ENCODE results near the gene ACYP2.

Gene ACYP2

DNA sequence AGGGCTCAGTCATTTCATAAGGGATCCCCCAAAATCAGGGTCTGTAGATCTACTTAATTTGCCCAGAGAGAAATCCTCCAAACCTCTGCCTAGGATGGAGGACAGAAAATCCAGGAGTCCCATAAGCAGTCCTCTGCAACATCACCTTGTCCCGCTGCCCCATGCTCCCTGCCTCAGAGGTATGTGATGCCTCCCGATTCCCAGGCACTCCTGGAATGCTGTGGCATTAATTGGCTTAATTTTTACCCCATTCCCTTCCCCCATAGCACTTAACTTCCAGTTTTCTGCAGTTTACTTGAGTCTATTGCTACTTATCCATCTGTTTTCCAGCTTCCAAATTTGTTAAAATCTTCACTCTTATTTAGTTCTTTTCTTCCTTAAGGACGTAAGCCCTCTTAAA lies 232.2 kb downstream of the ACYP2 start:
- DNase-seq (ENCODE audit: low read depth) = no peak
- H3K4me3 ChIP-seq (ENCODE audit: low read depth, low read length) = no peak overlapping the region
- TF ChIP-seq, protein P1, sequence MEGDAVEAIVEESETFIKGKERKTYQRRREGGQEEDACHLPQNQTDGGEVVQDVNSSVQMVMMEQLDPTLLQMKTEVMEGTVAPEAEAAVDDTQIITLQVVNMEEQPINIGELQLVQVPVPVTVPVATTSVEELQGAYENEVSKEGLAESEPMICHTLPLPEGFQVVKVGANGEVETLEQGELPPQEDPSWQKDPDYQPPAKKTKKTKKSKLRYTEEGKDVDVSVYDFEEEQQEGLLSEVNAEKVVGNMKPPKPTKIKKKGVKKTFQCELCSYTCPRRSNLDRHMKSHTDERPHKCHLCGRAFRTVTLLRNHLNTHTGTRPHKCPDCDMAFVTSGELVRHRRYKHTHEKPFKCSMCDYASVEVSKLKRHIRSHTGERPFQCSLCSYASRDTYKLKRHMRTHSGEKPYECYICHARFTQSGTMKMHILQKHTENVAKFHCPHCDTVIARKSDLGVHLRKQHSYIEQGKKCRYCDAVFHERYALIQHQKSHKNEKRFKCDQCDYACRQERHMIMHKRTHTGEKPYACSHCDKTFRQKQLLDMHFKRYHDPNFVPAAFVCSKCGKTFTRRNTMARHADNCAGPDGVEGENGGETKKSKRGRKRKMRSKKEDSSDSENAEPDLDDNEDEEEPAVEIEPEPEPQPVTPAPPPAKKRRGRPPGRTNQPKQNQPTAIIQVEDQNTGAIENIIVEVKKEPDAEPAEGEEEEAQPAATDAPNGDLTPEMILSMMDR (IDR thresholded peaks at IDR 0.05; ENCODE audit: low read depth, low read length, missing control alignments) = no peak

DNA sequence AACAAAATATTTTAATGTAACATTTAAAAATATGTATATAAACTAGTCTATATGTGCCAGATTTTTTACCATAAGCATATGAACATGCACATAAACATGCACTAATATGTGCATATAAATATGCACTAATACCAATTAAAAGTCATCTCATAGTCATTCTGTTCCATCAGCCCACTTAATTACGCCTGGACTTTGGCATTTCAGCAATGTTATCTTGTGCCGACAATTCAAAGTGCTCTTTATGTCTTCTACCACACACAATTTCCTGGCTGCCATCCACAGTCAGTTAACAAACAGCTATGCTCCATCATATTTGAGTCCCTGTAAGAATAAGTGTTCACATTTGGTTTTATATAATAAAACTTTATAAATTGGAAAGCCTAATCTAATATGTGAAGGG lies 233.2 kb downstream of the ACYP2 start:
- TF ChIP-seq, protein P1 (IDR thresholded peaks at IDR 0.05; ENCODE audit: low read depth, low read length, missing control alignments) = no peak
- H3K4me3 ChIP-seq (ENCODE audit: low read depth, low read length) = no peak overlapping the region
- no peak for DNase-seq (ENCODE audit: low read depth)

DNA sequence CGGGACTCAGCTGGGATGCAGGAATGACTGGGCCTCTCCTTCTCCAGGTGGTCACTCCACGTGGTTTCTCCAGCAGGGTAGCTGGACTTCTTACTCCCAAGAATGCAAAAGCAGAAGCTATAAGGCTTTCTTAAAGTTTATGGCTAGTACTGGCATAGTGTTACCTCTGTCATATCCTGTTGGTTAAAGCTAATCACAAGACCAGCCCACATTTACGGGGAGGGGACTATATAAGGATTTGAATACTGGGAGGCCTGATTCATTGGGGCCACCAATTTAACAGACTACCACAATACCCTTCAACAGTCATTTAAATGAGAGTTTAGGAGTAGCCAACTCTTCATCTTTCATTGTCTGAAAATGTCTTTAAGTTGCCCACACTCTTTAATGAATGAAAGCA lies 235.0 kb downstream of the ACYP2 start:
- no peak for DNase-seq (ENCODE audit: low read depth)
- TF ChIP-seq, protein P1 (IDR thresholded peaks at IDR 0.05; ENCODE audit: low read depth, low read length, missing control alignments) = no peak
- H3K4me3 ChIP-seq (ENCODE audit: low read depth, low read length) = no peak overlapping the region

DNA sequence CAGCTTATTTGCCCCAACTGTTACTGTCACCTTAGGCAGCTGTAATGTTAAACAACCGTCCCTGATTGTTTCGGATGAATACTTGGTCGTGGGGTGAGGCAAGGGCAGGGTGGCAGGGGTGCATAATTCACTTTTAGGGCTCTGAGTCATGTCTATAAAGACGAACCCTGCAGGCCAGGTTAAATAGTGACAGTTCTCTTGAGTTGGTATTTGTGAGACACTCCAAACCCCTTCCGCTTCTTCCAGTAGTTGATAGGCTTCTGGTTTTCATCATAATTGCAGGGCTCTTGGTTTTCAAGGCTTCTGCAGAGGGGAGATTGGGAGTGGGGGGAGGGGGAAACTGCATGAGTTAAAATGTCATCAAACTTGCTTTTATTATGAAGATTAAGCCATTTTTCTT lies 237.8 kb downstream of the ACYP2 start:
- no peak overlapping the region for H3K4me3 ChIP-seq (ENCODE audit: low read depth, low read length)
- TF ChIP-seq, protein P1 (IDR thresholded peaks at IDR 0.05; ENCODE audit: low read depth, low read length, missing control alignments) = no peak
- DNase-seq (ENCODE audit: low read depth) = no peak
